GM23338 (cell line): ENCODE data around the gene CD7. TPM values are rescaled to one million over a fixed set of nuclear protein-coding genes. Genes with fewer than 3 reads are reported as not detected.

Source experiments
- ATAC-seq: fragments of 200-7000 bp; cut with Tn5 transposase; 3 replicates; pipeline ENCODE4 v1.9.1; 2020
- DNase-seq: peaks from one replicate; pipeline ENCODE4 v3.0.0-alpha.2; 2015; ENCODE audit warnings: low spot score
- H2AFZ ChIP-seq: fragments of 200-600 bp; sonication (generic); 2 replicates; pipeline ENCODE4 v1.8.0; 2016; ENCODE audit warnings: antibody characterized with exemption, mild to moderate bottlenecking, moderate library complexity
- H3F3A ChIP-seq: fragments of 200-600 bp; sonication (generic); replicated peaks from 2 replicates; pipeline ENCODE4 v1.8.0; 2017; ENCODE audit warnings: antibody characterized with exemption, mixed run types, low read depth
- H3K27ac ChIP-seq: fragments of 200-600 bp; sonication (generic); 2 replicates; pipeline ENCODE4 v1.6.1; 2016; ENCODE audit warnings: low read depth
- H3K27me3 ChIP-seq: fragments of 200-600 bp; sonication (generic); 2 replicates; pipeline ENCODE4 v1.8.0; 2016; ENCODE audit warnings: mild to moderate bottlenecking, mixed run types, moderate library complexity; ENCODE audit not compliant: insufficient read depth
- H3K36me3 ChIP-seq: fragments of 200-600 bp; sonication (generic); 2 replicates; pipeline ENCODE4 v1.8.0; 2016; ENCODE audit warnings: mild to moderate bottlenecking; ENCODE audit not compliant: insufficient read depth
- H3K4me1 ChIP-seq: fragments of 200-600 bp; sonication (generic); 2 replicates; pipeline ENCODE4 v1.8.0; 2016; ENCODE audit warnings: mild to moderate bottlenecking, moderate library complexity; ENCODE audit not compliant: insufficient read depth
- H3K4me2 ChIP-seq: fragments of 200-600 bp; sonication (generic); 2 replicates; pipeline ENCODE4 v1.7.1; 2017; ENCODE audit warnings: mixed run types
- H3K4me3 ChIP-seq: fragments of 200-600 bp; sonication (generic); 2 replicates; pipeline ENCODE4 v1.6.1; 2016; ENCODE audit warnings: mixed run types
- H3K79me2 ChIP-seq: fragments of 200-600 bp; sonication (generic); replicated peaks from 2 replicates; pipeline ENCODE4 v1.8.0; 2017; ENCODE audit warnings: mild to moderate bottlenecking; ENCODE audit not compliant: insufficient read depth
- H3K9me2 ChIP-seq: fragments of 200-600 bp; sonication (generic); 2 replicates; pipeline ENCODE4 v1.8.0; 2017; ENCODE audit not compliant: insufficient read depth
- H4K20me1 ChIP-seq: fragments of 200-600 bp; sonication (generic); replicated peaks from 2 replicates; pipeline ENCODE4 v1.8.0; 2017; ENCODE audit warnings: mild to moderate bottlenecking; ENCODE audit not compliant: insufficient read depth
- H3K27ac Mint-ChIP-seq: 2 replicates; pipeline ENCODE4 v1.8.0; 2020; ENCODE audit warnings: inconsistent platforms, mild to moderate bottlenecking, moderate library complexity, mixed read lengths
- H3K27me3 Mint-ChIP-seq: 3 replicates; pipeline ENCODE4 v1.8.0; 2022; ENCODE audit warnings: low read depth, mild to moderate bottlenecking, moderate library complexity, mixed read lengths, inconsistent platforms; ENCODE audit not compliant: insufficient read depth, poor library complexity
- H3K36me3 Mint-ChIP-seq: 3 replicates; pipeline ENCODE4 v1.8.0; 2021; ENCODE audit warnings: low read depth, mild to moderate bottlenecking, inconsistent platforms, moderate library complexity, mixed read lengths
- H3K4me1 Mint-ChIP-seq: 3 replicates; pipeline ENCODE4 v1.8.0; 2020; ENCODE audit warnings: mild to moderate bottlenecking, inconsistent platforms, mixed read lengths
- H3K4me3 Mint-ChIP-seq: 3 replicates; pipeline ENCODE4 v1.8.0; 2021; ENCODE audit warnings: moderate library complexity, mild to moderate bottlenecking, inconsistent platforms, mixed read lengths
- H3K9me3 Mint-ChIP-seq: 3 replicates; pipeline ENCODE4 v1.8.0; 2020; ENCODE audit warnings: moderate library complexity, mild to moderate bottlenecking, inconsistent platforms, mixed read lengths
- CREB1 ChIP-seq: fragments of 250-450 bp; sonication (Bioruptor Pico); IDR thresholded peaks from 2 replicates; pipeline ENCODE4 v1.5.0; 2020; ENCODE audit warnings: low read depth, mild to moderate bottlenecking, moderate library complexity
- EZH2 ChIP-seq: fragments of 200-600 bp; sonication (generic); IDR thresholded peaks from one replicate; pipeline ENCODE4 v1.8.0; 2017; ENCODE audit warnings: antibody characterized with exemption, mild to moderate bottlenecking, low read depth; ENCODE audit not compliant: unreplicated experiment
- JUNB ChIP-seq: IDR thresholded peaks from one replicate; pipeline ENCODE4 v1.6.1; 2016; ENCODE audit warnings: antibody characterized with exemption; ENCODE audit not compliant: unreplicated experiment
- POLR2AphosphoS5 ChIP-seq: IDR thresholded peaks from 2 replicates; pipeline ENCODE4 v1.6.1; 2016; ENCODE audit warnings: antibody characterized with exemption, low read depth
- ZNF114 ChIP-seq: fragments of 250-450 bp; sonication (Bioruptor Pico); IDR thresholded peaks from 2 replicates; pipeline ENCODE4 v1.5.0; 2020; ENCODE audit warnings: mild to moderate bottlenecking, moderate library complexity
- polyA plus RNA-seq: library from polyadenylated mRNA; unstranded; fragments of >200 nt; fragmentation: Nextera tagmentation; extraction: Ambion mirVana; gene quantifications from 2 replicates; pipeline ENCODE4 v1.2.1, GENCODE V29; 2016
- total RNA-seq: library from RNA; depleted of rRNA; stranded (reverse); fragments of >200 nt; shearing (Covaris generic); gene quantifications from 2 replicates; pipeline ENCODE4 v1.2.3, GENCODE V29; 2014
- TF ChIP-seq, protein P1 (sequence below): fragments of 250-450 bp; sonication (Bioruptor Pico); IDR thresholded peaks from 2 replicates; pipeline ENCODE4 v1.5.0; 2020; ENCODE audit warnings: mild to moderate bottlenecking, moderate library complexity
- TF ChIP-seq, protein P2 (sequence below): IDR thresholded peaks from 2 replicates; pipeline ENCODE4 v1.6.1; 2016; ENCODE audit warnings: antibody characterized with exemption

Gene CD7
- total and polyA plus RNA-seq, 2 experiments from 2014 or later = 0.42 to 0.44 TPM

DNA sequence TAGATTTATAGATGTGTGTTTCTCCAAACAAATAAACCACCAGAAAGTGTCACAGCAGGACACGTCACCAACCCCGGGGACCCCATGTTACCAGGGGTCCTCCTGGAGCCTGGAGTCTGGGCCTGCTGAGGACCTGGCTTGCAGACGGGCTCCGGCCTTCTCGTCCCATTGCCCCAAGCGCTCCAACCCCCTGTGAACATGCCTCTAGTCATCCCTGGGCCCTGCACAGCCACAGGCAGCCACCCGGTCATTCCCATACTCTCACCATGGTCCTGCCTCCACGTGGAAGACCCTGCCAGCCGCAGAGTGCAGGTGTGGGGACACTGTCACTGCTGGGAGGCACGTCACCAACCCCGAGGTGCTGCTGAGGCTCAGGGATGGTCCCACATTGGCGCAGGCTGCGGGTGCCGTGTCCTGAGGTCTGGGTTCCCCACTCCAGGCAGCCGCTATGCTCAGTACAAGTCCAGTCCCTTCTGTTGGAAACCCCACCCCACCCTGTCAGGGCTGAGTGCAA lies 11.6 kb upstream of the CD7 start (continued):
- TF ChIP-seq, protein P1, sequence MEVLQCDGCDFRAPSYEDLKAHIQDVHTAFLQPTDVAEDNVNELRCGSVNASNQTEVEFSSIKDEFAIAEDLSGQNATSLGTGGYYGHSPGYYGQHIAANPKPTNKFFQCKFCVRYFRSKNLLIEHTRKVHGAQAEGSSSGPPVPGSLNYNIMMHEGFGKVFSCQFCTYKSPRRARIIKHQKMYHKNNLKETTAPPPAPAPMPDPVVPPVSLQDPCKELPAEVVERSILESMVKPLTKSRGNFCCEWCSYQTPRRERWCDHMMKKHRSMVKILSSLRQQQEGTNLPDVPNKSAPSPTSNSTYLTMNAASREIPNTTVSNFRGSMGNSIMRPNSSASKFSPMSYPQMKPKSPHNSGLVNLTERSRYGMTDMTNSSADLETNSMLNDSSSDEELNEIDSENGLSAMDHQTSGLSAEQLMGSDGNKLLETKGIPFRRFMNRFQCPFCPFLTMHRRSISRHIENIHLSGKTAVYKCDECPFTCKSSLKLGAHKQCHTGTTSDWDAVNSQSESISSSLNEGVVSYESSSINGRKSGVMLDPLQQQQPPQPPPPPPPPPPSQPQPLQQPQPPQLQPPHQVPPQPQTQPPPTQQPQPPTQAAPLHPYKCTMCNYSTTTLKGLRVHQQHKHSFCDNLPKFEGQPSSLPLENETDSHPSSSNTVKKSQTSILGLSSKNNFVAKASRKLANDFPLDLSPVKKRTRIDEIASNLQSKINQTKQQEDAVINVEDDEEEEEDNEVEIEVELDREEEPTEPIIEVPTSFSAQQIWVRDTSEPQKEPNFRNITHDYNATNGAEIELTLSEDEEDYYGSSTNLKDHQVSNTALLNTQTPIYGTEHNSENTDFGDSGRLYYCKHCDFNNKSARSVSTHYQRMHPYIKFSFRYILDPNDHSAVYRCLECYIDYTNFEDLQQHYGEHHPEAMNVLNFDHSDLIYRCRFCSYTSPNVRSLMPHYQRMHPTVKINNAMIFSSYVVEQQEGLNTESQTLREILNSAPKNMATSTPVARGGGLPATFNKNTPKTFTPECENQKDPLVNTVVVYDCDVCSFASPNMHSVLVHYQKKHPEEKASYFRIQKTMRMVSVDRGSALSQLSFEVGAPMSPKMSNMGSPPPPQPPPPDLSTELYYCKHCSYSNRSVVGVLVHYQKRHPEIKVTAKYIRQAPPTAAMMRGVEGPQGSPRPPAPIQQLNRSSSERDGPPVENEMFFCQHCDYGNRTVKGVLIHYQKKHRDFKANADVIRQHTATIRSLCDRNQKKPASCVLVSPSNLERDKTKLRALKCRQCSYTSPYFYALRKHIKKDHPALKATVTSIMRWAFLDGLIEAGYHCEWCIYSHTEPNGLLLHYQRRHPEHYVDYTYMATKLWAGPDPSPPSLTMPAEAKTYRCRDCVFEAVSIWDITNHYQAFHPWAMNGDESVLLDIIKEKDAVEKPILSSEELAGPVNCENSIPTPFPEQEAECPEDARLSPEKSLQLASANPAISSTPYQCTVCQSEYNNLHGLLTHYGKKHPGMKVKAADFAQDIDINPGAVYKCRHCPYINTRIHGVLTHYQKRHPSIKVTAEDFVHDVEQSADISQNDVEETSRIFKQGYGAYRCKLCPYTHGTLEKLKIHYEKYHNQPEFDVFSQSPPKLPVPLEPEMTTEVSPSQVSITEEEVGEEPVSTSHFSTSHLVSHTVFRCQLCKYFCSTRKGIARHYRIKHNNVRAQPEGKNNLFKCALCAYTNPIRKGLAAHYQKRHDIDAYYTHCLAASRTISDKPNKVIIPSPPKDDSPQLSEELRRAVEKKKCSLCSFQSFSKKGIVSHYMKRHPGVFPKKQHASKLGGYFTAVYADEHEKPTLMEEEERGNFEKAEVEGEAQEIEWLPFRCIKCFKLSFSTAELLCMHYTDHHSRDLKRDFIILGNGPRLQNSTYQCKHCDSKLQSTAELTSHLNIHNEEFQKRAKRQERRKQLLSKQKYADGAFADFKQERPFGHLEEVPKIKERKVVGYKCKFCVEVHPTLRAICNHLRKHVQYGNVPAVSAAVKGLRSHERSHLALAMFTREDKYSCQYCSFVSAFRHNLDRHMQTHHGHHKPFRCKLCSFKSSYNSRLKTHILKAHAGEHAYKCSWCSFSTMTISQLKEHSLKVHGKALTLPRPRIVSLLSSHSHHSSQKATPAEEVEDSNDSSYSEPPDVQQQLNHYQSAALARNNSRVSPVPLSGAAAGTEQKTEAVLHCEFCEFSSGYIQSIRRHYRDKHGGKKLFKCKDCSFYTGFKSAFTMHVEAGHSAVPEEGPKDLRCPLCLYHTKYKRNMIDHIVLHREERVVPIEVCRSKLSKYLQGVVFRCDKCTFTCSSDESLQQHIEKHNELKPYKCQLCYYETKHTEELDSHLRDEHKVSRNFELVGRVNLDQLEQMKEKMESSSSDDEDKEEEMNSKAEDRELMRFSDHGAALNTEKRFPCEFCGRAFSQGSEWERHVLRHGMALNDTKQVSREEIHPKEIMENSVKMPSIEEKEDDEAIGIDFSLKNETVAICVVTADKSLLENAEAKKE (CRISPR knock-in tag) = no peak
- TF ChIP-seq EZH2 (no peak), POLR2AphosphoS5 (no peak), JUNB (no peak), ZNF114 (no peak)

DNA sequence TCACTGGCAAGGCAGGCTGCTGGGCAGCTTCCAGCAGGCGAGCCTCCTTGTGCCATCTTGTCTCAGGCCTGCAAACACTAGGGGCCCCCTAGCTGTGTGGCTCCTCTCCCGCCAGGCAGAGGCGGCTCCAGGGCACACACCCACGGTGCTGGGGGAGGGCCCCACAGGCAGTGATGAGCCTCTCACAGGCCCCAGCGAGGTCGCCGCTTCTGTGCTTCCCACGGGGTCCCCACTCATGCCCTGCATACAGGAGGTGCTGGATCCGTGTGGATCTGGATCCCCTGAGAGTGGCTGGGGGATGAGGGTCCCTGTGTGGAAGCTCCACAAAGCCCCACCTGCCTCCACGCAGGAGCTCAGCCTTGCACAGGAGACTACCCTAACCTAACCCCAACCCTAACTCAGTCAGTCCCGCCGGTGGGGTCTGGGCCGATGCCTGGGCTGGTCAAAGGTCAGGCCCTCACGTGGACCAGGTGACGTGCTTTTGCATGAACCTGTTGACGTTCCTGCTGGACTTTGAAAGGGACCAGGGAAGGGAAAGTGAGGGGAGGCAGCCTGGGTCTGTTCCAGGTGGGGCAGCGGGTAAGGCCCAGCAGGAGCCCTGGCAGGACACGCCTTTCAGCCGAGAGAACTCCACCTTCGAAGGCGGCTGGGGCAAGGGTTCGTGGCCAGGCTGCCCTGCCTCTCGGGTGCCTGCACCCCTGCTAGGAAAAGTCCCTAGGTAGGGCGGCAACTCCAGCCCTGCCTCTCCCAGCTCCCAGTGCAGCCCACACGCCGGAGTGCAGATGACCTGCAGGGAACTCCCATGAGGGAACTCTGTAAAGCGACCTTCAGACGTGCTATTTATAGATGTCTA lies 11.0 kb upstream of the CD7 start:
- Histone ChIP-seq H2AFZ (no peak overlapping the region), H3K4me2 (no peak overlapping the region), H3K36me3 (no peaks in the 10 kb centered on the region), H4K20me1 (no peaks in the 10 kb centered on the region), H3K4me3 (no peak overlapping the region), H3K27me3 (peaks cover 20% of the 10 kb centered on the region), H3F3A (no peaks in the 10 kb centered on the region), H3K27ac (no peak overlapping the region), H3K79me2 (no peaks in the 10 kb centered on the region), H3K4me1 (no peaks in the 10 kb centered on the region), H3K9me2 (no peaks in the 10 kb centered on the region)
- Mint-ChIP-seq H3K27ac (no peak overlapping the region), H3K36me3 (no peaks in the 10 kb centered on the region; the same call in 2 of the 3 replicates), H3K27me3 (peaks cover 27% of the 10 kb centered on the region), H3K9me3 (no peaks in the 10 kb centered on the region), H3K4me1 (peaks cover 17% of the 10 kb centered on the region), H3K4me3 (no peak overlapping the region; the same call in 2 of the 3 replicates)
- peak; percentile 33 for ATAC-seq
- DNase-seq = no peak
- TF ChIP-seq EZH2 = no peak
- TF ChIP-seq, protein P1 (CRISPR knock-in tag) = no peak
- TF ChIP-seq ZNF114 = no peak
- TF ChIP-seq, protein P2, sequence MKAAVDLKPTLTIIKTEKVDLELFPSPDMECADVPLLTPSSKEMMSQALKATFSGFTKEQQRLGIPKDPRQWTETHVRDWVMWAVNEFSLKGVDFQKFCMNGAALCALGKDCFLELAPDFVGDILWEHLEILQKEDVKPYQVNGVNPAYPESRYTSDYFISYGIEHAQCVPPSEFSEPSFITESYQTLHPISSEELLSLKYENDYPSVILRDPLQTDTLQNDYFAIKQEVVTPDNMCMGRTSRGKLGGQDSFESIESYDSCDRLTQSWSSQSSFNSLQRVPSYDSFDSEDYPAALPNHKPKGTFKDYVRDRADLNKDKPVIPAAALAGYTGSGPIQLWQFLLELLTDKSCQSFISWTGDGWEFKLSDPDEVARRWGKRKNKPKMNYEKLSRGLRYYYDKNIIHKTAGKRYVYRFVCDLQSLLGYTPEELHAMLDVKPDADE = no peak
- no peak for TF ChIP-seq CREB1 (CRISPR knock-in tag)
